ENCODE data around the gene CTDSPL.

- TF ChIP-seq REST (IDR thresholded peaks at IDR 0.05; ENCODE audit: insufficient replicate concordance, low read depth) (no peak), CTCF (IDR thresholded peaks at IDR 0.05; ENCODE audit: insufficient read depth, low read length) (no peak), POLR2AphosphoS5 (IDR thresholded peaks at IDR 0.05; ENCODE audit: low read depth) (no peak)
These were observed 158.7 kb downstream of the CTDSPL start for GRCh38 chr3:38020342-38020726.

Measured in HL-60 (cell line).